ENCODE measurements around the gene CCDC171.
"Not testable (repeated sequence)": the region's sequence is repeated elsewhere in the genome, so short reads cannot be mapped to it uniquely, and the experiment has no call there.

CCDC171 gene

DNA sequence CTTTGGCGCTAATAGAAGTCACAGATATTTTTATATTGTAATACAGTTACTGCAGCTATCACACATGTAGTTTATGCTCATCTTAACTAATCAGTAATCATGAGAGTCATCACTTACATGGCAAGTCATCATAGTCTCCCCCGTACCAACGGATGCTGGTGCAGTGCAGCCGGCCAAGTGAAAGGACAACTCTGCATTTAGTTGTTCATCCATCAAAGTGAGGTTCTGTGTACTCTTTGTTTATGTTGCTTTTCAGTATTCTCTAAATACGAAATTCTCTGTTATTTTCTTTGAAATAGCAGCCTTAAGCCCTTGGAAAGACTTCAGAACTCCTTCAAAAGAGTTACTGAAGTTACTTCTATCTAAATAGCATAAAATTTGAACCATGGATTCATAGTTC is 216.7 kb downstream of the CCDC171 start:
- DNase-seq, result no peak

DNA sequence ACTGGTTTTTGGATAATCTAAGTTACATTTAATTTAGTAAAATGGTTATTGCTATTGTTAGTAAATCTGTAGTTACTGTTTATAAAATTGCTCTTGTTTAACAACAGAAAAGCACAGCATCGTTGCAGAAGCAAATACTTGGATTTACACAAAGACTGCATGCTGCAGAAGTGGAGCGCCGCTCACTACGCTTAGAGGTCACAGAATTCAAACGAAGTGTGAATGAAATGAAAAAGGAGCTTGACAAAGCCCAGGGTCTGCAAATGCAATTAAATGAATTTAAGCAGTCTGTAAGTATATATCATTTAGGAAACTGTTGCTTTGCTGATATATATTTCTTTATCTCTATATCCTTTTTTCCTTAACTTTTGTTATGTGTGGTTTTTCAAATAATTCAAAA is 226.0 kb downstream of the CCDC171 start:
- DNase-seq, result no peak

DNA sequence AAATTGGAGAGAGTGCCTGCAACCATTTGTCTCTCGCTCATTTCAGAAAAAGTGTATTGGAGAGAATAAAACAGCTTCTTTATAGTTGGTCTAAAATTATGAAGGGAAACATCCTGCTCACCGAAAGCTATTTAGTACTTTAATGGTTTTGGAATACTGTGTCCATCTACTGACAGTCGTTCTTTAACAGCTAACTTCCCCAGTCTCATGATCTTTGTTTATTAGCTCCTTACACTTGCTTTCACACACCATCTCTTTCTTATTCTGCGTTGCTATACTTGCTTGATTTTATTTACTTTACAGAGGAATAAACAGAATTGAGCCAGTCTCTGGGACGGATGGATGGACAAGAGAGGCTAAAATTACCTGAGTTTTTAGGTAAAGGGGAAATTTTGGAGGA is 229.3 kb downstream of the CCDC171 start:
- no peak for DNase-seq

DNA sequence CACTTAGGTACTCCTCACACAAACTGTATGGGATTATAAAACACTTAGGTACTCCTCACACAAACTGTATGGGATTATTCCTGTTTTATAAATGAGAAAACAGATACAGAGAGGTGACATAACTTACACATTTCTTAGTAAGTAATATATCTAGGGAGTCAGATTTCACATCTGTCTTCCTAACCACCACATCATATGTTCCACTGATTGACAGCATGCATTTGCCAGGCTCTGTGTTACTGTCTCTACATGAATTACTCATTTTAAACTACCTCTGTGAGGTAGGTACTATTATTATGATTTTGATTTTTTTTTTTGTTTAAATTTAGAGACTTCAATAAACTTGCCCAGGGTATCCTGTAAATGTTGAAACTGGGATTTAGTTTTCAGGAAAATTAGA is 232.7 kb downstream of the CCDC171 start:
- no peak for DNase-seq

DNA sequence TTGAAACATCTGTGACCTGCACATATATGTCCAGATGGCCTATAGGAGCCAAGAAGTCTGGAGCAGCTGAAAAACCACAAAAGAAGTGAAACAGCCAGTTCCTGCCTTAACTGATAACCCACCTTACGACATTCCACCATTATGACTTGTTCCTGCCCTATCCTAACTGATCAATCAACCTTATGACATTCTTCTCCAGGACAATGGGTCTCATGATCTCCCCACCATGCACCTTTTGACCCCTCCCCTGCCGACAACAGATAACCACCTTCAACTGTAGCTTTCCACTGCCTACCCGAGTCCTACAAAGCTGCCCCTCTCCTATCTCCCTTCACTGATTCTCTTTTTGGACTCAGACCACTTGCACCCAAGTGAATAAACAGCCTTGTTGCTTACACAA is 233.8 kb downstream of the CCDC171 start:
- DNase-seq, result no peak

DNA sequence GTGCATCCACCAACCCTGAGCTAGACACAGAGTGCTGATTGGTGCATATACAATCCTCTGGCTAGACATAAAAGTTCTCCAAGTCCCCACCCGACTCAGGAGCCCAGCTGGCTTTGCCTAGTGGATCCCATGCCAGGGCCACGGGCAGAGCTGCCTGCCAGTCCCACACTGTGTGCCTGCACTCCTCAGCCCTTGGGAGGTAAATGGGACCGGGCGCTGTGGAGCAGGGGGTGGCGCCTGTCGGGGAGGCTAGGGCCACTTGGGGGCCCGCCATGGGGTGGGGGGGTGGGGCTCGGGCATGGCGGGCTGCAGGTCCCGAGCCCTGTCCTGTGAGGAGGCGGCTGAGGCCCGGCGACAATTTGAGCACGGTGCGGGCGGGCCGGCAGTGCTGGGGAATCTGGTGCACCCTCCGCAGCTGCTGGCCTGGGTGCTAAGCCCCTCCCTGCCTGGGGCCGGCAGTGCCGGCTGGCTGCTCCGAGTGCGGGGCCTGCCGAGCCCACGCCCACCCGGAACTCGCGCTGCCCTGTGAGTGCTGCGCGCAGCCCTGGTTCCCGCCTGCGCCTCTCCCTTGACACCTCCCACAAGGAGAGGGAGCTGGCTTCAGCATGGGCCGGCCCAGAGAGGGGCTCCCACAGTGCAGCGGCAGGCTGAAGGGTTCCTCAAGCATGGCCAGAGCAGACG is 257.5 kb downstream of the CCDC171 start:
- not testable (repeated sequence) for DNase-seq

DNA sequence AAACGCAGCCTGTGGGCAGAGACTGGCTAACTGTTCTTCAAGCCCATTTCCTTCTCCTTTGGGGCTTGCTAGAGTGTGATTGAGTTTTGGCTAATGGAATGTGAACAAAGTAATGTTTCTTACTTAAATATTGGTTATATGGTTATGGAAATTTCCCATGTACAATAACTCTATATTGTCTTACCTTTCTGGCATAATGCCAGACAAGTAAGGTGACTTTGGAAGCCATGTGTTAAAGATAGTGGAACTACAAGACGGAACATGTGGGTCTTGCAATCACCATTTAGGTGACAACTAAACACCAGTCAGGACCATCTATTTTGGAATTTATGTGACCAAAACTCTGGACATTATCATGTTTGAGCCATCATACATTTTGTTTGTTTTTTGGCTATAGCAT is 260.2 kb downstream of the CCDC171 start:
- no peak for DNase-seq

DNA sequence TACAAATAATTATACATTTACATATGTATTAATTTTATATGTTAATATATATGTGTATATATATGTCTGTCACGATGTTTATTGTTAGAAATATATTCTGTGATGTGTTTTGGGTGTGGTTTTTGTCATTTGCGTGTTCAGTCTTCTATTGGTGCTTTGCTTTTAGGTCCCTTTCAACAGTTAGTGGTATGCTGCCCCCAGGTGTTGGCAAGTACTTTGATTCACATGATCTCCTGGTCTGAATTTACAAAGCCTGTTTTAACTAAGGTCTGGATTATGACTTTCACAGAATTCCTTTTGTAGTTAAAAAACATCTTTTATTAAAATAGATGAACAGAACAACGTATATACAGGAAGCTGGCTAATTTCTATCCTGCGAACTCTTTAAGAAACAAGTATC is 271.5 kb downstream of the CCDC171 start:
- DNase-seq, result no peak

DNA sequence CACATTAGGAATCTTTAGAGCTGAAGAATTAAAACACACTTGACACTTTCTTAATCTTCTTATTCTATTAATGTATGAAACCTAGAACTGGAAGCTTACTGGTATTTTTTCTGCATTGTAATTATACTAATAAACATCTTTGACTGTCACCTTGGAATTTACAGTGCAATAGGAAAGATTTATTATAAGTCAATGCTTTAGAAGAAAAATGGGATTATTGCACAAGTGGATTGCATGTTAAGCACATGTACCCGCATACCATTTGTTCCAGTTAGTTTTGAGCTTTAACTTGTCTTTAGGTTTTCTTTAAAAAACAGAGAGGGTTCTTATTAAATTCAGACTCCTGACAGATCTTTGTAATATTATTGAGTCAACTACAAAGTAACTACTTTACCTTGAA is 278.5 kb downstream of the CCDC171 start:
- no peak for DNase-seq

DNA sequence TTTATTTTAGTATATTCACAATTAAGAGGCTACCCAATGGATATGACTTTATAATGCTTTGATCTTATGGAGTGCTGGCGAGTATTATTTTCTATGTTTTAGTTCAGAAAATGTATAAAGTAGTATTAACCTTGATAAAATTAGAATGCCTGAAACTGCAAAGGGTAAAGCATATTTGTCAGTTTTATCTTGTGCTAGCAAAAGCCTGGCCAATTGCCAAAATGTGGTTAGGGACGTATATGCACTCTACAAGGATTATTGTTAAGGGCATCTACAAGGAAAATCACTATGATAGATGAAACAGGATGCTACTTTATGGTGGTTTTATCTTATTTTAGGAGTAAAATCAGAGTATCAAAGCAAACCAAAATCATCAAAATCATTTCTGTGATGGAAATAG is 281.7 kb downstream of the CCDC171 start:
- no peak for DNase-seq

DNA sequence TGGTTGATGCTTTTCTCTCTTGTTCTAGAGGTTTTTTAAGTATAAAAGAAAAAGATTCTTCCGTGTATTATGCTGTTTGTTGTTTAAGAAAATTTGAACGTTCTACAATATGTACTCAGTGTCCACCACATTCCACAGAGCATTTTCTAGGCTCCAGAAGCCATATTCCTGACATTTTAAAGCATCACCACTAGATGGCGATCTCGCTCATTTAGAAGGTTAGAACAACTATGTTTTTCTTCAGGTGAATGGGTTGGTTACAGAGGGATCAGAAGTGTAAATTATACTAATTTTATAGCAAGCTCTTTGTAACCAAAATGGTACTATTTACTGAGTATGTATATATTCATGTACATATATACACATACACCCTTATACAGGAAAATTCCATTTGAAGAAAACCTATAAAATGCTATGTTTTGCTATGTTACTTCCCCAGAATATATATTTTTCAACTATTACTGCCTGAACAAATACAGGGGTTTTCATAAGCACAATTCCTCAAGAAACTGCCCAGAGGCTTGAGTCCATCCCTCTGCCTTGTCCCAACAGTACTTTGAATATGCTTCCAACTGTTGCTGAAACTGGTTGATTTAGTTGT is 284.3 kb downstream of the CCDC171 start:
- peak; percentile 9 for DNase-seq

DNA sequence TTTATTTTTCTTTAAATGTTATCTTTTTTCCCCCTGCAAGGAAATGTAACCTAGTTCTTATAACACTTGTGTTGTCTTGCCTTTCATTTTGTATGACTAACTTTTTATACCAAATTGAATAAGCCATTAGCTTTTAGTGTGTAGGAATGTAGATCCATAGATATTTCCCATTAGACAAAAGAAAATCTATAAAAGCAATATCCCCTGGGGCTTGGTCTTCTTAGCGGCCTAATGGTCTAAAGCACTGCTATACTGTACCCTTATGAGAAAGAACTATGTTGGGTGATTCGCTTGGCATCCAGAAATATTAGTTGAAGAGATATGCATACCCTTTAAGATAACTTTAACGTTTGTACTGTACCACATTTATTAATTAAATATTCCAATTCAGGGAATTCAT is 289.2 kb downstream of the CCDC171 start:
- DNase-seq, result no peak

DNA sequence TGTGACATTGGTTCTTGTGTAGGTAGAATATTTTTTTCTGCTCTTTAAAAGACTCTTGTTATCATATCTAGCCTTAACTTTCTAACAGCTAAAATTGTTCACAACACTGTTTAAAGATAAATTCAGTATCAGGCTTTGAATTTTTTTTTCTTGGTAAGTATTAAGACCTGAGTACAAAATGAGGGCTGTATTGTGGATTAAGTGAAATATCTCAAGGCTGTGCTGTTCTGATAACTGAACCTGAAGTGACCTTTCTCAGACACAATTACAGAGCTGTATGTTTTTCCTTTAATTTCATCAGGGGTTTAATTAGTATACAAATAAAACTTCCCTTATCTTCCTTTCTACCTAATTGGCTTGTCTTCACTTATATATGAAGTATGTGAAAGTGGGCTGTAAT is 290.5 kb downstream of the CCDC171 start:
- no peak for DNase-seq

DNA sequence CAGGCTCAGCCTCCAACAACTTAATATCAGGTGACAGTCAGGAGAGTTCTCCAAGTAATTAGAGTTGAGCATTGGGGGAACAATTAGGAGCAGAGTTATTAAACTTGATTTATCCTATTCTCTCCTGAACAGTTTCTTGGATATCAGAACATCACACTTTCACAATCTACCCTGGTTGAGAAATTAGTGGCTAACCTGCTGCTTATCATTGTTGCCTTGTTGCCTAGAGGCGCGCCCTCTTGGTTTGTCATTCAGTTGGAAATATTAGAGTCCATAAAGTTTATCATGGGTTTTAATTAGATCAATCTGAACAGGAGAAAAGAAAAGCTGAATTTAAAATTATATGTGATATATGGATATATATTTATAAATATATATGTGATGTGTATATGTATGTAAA is 291.1 kb downstream of the CCDC171 start:
- no peak for DNase-seq

DNA sequence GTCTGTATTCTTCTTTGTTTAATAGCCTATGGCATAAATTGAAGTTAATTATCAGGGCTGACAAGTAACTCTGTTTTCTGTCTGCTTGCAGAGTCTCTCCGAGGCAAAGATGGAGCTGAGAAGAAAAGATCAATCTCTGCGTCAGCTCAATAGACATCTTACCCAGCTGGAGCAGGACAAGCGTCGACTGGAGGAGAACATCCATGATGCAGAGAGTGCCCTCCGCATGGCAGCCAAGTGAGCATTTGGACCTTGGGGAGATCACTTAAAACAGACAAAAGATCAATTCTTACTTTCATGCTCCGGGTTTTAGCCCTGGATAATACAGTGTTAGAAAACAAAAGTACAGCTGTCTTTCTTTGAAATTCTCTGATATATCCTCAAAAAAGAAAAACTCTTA is 293.8 kb downstream of the CCDC171 start:
- DNase-seq, result no peak

DNA sequence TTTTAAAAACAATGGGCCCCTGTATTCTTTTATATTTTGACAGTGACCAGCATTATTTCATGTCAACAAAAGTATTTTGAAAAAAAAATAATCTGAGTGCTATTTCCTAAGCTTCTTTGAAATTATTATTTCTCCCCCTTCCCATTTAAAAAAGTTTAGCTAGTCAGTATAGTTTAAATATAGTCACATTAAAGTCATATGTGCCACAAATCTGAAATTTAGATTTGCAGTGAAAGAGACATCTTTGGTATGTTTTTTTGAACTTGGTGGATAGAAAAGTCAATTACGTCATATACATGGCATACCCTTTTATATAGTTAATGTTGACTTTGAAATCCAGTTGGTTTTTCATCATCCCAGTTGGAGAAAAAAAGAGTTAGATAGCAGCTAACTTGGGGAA is 297.0 kb downstream of the CCDC171 start:
- DNase-seq, result no peak

DNA sequence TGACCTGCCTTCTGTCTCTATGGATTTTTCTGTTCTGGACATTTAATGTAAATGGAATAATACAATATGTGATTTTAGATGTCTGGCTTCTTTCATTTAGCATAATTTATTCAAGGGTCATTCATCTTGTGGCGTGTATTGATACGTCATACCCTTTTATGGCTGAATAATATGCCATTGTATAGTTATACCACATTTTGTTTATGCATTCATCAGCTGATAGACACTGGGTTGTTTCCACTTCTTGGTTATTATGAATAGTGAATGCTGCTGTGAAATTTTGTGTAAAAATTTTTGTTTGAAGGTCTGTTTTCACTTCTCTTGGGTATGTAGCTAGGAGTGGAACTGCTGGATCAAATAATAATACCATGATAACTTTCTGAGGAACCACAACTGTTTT is 298.9 kb downstream of the CCDC171 start:
- no peak for DNase-seq

DNA sequence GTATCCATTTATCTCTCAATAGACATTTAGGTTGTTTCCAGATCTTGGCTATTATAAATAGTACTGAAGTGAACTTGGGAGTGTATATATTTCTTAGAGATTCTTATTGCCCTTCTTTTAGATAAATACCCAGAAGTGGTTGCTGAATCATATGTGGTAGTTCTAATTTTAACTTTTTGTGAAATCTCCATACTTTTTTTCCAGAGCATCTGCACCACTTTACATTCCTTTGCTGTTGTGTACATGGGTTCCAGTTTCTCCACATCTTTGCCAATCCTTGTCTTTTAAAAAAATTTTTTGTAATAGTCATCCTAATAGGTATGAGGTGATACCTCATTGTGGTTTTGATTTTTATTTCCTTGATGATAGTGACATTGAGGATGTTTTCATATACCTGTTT is 303.7 kb downstream of the CCDC171 start:
- no peak for DNase-seq

DNA sequence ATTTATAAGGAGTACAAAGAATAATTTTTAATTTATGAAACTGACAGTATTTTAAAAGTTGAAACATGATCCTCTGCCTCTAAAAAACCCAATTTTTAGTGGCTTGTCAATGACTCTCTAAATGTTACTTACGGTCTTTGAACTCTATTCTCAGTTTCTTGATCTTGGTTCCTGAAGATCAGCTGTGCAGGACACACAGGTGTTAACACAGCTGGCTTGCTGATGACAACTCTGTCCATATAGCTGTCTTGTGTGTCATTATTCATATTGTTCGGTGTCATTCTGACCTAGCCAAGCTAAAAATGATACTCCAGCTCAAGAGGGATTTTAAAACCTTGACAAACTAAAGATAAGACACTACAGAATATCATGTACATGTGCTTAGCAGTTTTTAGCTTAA is 314.5 kb downstream of the CCDC171 start:
- DNase-seq, result peak; percentile 4

DNA sequence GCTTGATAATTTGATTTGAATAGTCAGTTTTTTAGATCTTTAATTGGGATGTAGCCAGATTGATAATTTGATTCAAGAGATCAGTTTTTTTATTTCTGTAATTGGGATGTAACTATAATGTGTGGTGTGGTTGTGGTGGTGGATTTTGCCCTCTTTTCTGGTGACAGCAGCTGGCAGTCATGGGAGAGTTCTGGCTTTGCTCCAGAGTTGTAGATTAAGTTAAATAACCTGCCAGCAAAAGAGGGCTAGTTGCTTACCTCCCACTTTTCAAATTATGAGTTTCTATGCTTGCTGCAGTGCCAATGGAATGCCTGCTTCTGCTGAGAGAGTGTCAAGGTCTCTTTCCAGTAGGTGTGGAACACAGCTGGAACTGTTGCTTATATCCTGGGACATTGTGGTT is 315.1 kb downstream of the CCDC171 start:
- DNase-seq, result peak; percentile 37

DNA sequence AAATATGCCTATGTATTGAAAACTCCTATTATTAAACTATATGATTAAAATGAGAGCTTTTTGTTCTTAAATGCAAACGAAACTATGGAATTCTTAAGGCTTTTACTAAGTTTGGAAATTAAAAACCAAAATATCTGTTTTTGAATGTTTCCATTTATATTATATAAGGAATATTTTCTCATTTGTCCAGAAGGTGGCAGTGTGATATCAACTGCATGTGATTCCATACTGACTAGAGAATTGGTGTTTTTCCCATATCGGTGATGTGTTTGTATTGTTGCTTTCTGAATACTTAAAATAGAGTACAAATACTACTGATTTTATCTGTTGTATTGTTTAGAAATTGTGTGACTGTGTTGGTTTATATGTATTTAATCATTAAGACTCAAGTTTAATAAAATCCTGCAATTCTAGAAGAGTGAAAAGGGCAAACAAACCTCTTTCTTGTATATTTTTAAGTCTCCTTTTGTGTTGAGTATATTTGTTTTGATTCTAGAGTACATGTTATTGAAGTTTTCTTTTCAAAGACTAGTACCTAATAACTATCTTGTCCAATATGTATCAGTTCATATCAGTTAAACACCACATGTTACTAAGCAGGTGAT is 320.8 kb downstream of the CCDC171 start:
- peak; percentile 35 for DNase-seq

DNA sequence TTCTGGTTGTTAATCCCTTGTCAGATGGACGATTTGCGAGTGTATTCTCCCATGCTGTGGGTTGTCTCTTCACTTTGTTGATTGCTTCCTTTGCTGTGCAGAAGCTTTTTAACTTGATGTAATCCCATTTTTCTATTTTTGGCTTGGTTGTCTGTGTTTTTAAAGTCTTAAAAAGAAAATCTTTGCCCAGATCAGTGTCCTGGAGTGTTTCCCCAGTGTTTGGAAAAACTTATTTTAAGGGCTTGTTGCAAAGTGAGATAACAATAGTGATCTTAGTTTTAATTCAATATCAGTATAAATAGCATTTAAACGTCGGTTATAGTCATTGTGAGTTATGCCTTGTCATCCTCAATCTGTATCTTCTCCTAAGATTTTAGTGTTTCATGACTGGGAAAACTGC is 329.5 kb downstream of the CCDC171 start:
- DNase-seq, result no peak

DNA sequence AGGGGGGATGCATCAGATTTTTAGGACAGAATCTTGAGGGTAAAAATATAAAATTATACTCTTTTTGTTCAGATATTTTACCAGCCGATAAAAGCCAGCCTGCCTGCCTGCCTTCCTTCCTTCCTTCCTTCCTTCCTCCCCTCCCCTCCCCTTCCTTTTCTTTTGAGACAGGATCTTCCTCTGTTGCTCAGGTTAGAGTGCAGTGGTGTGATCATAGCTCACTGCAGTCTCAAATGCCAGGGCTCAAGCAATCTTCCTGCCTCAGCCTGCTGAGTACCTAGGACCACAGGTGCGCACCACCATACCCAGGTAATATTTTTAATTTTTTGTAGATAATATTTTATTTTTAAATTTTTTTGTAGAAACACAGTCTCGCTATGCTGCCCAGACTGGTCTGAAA is 330.0 kb downstream of the CCDC171 start:
- no peak for DNase-seq

DNA sequence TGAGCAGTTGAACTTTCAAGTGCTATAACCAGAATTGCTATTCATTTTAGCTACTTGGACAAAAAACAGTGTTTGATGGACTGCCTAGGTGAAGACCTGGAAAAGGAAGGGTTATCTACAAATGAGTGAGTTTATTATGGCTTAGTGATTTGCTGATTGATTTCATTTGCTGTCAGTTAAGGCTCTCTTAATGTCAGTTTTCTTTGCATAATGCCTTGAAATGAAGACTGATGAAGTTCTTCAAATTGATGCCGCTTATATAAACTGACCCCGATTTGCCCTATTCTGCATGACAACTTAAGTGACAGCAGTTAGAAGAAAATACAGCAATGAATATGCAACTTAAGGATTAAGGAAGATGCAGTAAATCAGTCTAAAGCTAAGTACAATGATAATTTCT is 332.6 kb downstream of the CCDC171 start:
- DNase-seq, result no peak

DNA sequence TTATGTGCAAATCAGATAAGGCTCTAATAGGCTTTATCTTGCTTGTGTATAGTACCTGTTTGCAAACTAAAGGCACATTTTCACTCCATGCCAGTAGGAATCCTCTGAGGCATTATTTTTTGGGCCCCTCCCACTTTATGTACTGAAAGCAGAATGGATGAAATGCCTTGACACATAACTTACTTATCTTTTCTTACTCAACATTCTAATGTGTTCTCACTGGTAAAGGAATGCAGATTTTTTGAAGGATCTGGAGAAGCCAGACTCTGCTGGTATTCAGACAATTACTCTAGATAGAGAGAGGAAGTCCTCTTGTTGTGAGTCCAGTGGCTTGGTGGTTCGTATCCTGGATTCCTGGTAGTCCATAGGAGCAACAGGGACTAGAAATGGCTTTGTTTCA is 336.7 kb downstream of the CCDC171 start:
- DNase-seq, result no peak

All from SHP77 treated with DMSO at 0.1 percent for 48 hours (cell line).